ENCODE measurements around the gene RSPH6A.

The RSPH6A gene

GRCh38 chr19:45848922-45849321, 33.8 kb upstream of the RSPH6A start:
- no peak for DNase-seq (ENCODE audit: extremely low read depth, insufficient read length)
- no peak overlapping the region for H3K4me3 ChIP-seq (replicated peaks; ENCODE audit: low read depth, low read length)
- H3K36me3 ChIP-seq (ENCODE audit: control insufficient read depth, insufficient read depth, low read length), result peaks cover 35% of the 10 kb centered on the region
- peak; percentile 43 for TF ChIP-seq CTCF (IDR thresholded peaks at IDR 0.05; ENCODE audit: insufficient read depth, low read length, poor library complexity, severe bottlenecking)
- no peaks in the 10 kb centered on the region for H3K27me3 ChIP-seq (replicated peaks; ENCODE audit: control insufficient read depth, insufficient read depth, low read length)

- TF ChIP-seq CTCF (IDR thresholded peaks at IDR 0.05; ENCODE audit: insufficient read depth, low read length, poor library complexity, severe bottlenecking), result no peak
- no peak overlapping the region for H3K4me3 ChIP-seq (replicated peaks; ENCODE audit: low read depth, low read length)
- peaks cover 41% of the 10 kb centered on the region for H3K36me3 ChIP-seq (ENCODE audit: control insufficient read depth, insufficient read depth, low read length)
- no peak for DNase-seq (ENCODE audit: extremely low read depth, insufficient read length)
- H3K27me3 ChIP-seq (replicated peaks; ENCODE audit: control insufficient read depth, insufficient read depth, low read length), result no peaks in the 10 kb centered on the region
Observed at GRCh38 chr19:45847663-45848062, 32.6 kb upstream of the RSPH6A start.

- no peak for DNase-seq (ENCODE audit: extremely low read depth, insufficient read length)
- no peak overlapping the region for H3K4me3 ChIP-seq (replicated peaks; ENCODE audit: low read depth, low read length)
- no peaks in the 10 kb centered on the region for H3K27me3 ChIP-seq (replicated peaks; ENCODE audit: control insufficient read depth, insufficient read depth, low read length)
- no peak for TF ChIP-seq CTCF (IDR thresholded peaks at IDR 0.05; ENCODE audit: insufficient read depth, low read length, poor library complexity, severe bottlenecking)
- H3K36me3 ChIP-seq (ENCODE audit: control insufficient read depth, insufficient read depth, low read length), result peaks cover 31% of the 10 kb centered on the region
Observed at GRCh38 chr19:45842198-45842597, 27.1 kb upstream of the RSPH6A start.

DNA sequence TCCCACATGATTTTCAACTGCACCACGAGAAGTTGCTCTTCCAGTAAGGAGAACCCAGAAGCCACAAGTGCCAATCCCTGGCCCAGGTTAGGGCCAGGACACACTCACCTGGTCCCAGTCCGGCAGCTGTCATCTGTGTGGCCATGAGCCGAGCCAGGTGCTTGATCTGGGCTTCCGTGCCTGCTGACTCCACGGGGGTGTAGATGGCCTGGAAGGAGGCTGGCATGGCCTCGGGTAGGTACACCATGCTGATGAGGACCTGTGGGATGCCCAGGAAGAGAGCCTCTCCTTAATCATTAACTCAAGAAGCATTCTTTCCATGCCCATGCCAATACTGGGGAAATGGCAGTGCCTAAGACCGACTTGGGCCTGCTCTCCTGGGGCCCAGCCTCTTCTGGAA, 19.9 kb upstream of the RSPH6A start:
- no peak for TF ChIP-seq CTCF (IDR thresholded peaks at IDR 0.05; ENCODE audit: insufficient read depth, low read length, poor library complexity, severe bottlenecking)
- Histone ChIP-seq H3K27me3 (replicated peaks; ENCODE audit: control insufficient read depth, insufficient read depth, low read length) (no peaks in the 10 kb centered on the region), H3K36me3 (ENCODE audit: control insufficient read depth, insufficient read depth, low read length) (peaks cover 38% of the 10 kb centered on the region), H3K4me3 (replicated peaks; ENCODE audit: low read depth, low read length) (no peak overlapping the region)
- DNase-seq (ENCODE audit: extremely low read depth, insufficient read length), result no peak

GRCh38 chr19:45828945-45829344, 13.8 kb upstream of the RSPH6A start:
- Histone ChIP-seq H3K4me3 (replicated peaks; ENCODE audit: low read depth, low read length) (no peak overlapping the region), H3K36me3 (ENCODE audit: control insufficient read depth, insufficient read depth, low read length) (peaks cover 65% of the 10 kb centered on the region), H3K27me3 (replicated peaks; ENCODE audit: control insufficient read depth, insufficient read depth, low read length) (no peaks in the 10 kb centered on the region)
- TF ChIP-seq CTCF (IDR thresholded peaks at IDR 0.05; ENCODE audit: insufficient read depth, low read length, poor library complexity, severe bottlenecking), result no peak
- DNase-seq (ENCODE audit: extremely low read depth, insufficient read length), result no peak

DNA sequence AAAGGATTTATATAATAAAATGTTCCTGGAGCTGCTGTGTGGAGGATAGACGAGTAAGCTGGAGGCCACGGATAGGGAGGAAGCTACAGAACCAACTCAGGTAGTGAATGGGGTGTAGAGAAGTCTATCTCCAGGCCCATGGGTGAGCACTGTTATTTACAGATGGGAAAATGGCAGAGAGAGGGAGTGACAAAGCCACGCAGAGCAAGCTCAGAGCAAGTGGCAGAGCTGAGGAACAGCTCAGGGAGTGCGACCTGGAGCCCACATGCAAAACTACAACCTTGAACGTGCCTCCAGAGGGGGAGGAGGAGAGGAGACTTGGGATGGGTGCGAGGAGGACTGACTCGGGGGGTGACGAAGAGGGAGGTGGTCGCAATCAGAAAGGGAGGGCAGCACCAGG, 13.4 kb upstream of the RSPH6A start:
- no peak for TF ChIP-seq CTCF (IDR thresholded peaks at IDR 0.05; ENCODE audit: insufficient read depth, low read length, poor library complexity, severe bottlenecking)
- DNase-seq (ENCODE audit: extremely low read depth, insufficient read length), result no peak
- Histone ChIP-seq H3K4me3 (replicated peaks; ENCODE audit: low read depth, low read length) (no peak overlapping the region), H3K27me3 (replicated peaks; ENCODE audit: control insufficient read depth, insufficient read depth, low read length) (no peaks in the 10 kb centered on the region), H3K36me3 (ENCODE audit: control insufficient read depth, insufficient read depth, low read length) (peaks cover 68% of the 10 kb centered on the region)

Data from GM06990 (cell line).